Osteoblast (primary cell): ENCODE results near the gene THYN1. TPM values are rescaled to one million over a fixed set of nuclear protein-coding genes. Genes with fewer than 3 reads are reported as not detected.

ENCODE experiments used
- DNase-seq: peaks from one replicate; pipeline ENCODE4 v3.0.0; 2011; ENCODE audit warnings: low spot score, mixed read lengths; ENCODE audit not compliant: insufficient read length; ENCODE audit errors: missing footprints
- H2AFZ ChIP-seq: 2 replicates; pipeline ENCODE4 v1.6.0; 2011; ENCODE audit warnings: mild to moderate bottlenecking, low read length
- H3K27ac ChIP-seq: 2 replicates; pipeline ENCODE4 v1.5.1; 2011; ENCODE audit warnings: mild to moderate bottlenecking, low read depth, low read length, moderate library complexity
- H3K27me3 ChIP-seq: 2 replicates; pipeline ENCODE4 v1.6.0; 2012; ENCODE audit warnings: mild to moderate bottlenecking, control low read depth, inconsistent platforms, low read length, moderate library complexity; ENCODE audit not compliant: insufficient read depth
- H3K36me3 ChIP-seq: 2 replicates; pipeline ENCODE4 v1.5.1; 2011; ENCODE audit warnings: mild to moderate bottlenecking, low read length, control low read depth, moderate library complexity; ENCODE audit not compliant: insufficient read depth
- H3K4me1 ChIP-seq: 2 replicates; pipeline ENCODE4 v1.5.1; 2011; ENCODE audit warnings: mild to moderate bottlenecking, low read length, control low read depth, moderate library complexity; ENCODE audit not compliant: insufficient read depth
- H3K4me2 ChIP-seq: 2 replicates; pipeline ENCODE4 v1.6.0; 2011; ENCODE audit warnings: mild to moderate bottlenecking, low read length; ENCODE audit not compliant: insufficient read depth
- H3K4me3 ChIP-seq: fragments of 200-600 bp; sonication (generic); 3 replicates; pipeline ENCODE4 v1.5.1; 2012; ENCODE audit warnings: mild to moderate bottlenecking, low read length, inconsistent platforms; ENCODE audit not compliant: insufficient read depth
- H3K79me2 ChIP-seq: 2 replicates; pipeline ENCODE4 v1.6.0; 2012; ENCODE audit warnings: mild to moderate bottlenecking, low read length, control low read depth, inconsistent platforms; ENCODE audit not compliant: insufficient read depth
- H3K9me3 ChIP-seq: 2 replicates; pipeline ENCODE4 v1.5.1; 2011; ENCODE audit warnings: low read depth, low read length, control low read depth
- H4K20me1 ChIP-seq: 2 replicates; pipeline ENCODE4 v1.6.0; 2012; ENCODE audit warnings: mild to moderate bottlenecking, low read length, control low read depth; ENCODE audit not compliant: insufficient read depth
- total RNA-seq: library from RNA; depleted of rRNA; stranded (reverse); fragments of >200 nt; gene quantifications from 2 replicates; pipeline ENCODE4 v1.2.3, GENCODE V29; 2012
- TF ChIP-seq, protein P1 (sequence below): IDR thresholded peaks from 2 replicates; pipeline ENCODE4 v1.5.1; 2011; ENCODE audit warnings: mild to moderate bottlenecking, low read depth, low read length, moderate library complexity; ENCODE audit errors: extremely low read depth

The THYN1 gene
- total RNA-seq, 1 donor: 42.0 TPM

GRCh38 chr11:134276396-134277182, 23.4 kb upstream of the THYN1 start:
- no peak overlapping the region for H3K4me3 ChIP-seq
- no peak overlapping the region for H3K27ac ChIP-seq
- no peak overlapping the region for H3K4me2 ChIP-seq
- no peaks in the 10 kb centered on the region for H3K79me2 ChIP-seq
- no peaks in the 10 kb centered on the region for H3K36me3 ChIP-seq
- H3K27me3 ChIP-seq: peaks cover 69% of the 10 kb centered on the region
- H3K9me3 ChIP-seq: peaks cover 2% of the 10 kb centered on the region
- H2AFZ ChIP-seq: no peak overlapping the region
- no peaks in the 10 kb centered on the region for H4K20me1 ChIP-seq
- DNase-seq: no peak
- H3K4me1 ChIP-seq: no peaks in the 10 kb centered on the region
- TF ChIP-seq, protein P1, sequence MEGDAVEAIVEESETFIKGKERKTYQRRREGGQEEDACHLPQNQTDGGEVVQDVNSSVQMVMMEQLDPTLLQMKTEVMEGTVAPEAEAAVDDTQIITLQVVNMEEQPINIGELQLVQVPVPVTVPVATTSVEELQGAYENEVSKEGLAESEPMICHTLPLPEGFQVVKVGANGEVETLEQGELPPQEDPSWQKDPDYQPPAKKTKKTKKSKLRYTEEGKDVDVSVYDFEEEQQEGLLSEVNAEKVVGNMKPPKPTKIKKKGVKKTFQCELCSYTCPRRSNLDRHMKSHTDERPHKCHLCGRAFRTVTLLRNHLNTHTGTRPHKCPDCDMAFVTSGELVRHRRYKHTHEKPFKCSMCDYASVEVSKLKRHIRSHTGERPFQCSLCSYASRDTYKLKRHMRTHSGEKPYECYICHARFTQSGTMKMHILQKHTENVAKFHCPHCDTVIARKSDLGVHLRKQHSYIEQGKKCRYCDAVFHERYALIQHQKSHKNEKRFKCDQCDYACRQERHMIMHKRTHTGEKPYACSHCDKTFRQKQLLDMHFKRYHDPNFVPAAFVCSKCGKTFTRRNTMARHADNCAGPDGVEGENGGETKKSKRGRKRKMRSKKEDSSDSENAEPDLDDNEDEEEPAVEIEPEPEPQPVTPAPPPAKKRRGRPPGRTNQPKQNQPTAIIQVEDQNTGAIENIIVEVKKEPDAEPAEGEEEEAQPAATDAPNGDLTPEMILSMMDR: no peak

GRCh38 chr11:134275534-134276395, 22.6 kb upstream of the THYN1 start, which contains the start of gene GLB1L3:
TSS of gene GLB1L3 (plus strand) at chr11:134276379. CDS start at chr11:134276741, 362 bp downstream.
- Histone ChIP-seq H4K20me1 (no peaks in the 10 kb centered on the region), H3K4me1 (no peaks in the 10 kb centered on the region), H3K4me2 (peak within 1 kb of the TSS; percentile 18), H3K9me3 (peaks cover 2% of the 10 kb centered on the region), H3K27me3 (peaks cover 69% of the 10 kb centered on the region), H3K79me2 (no peaks in the 10 kb centered on the region), H2AFZ (peak within 1 kb of the TSS; percentile 35), H3K36me3 (no peaks in the 10 kb centered on the region), H3K4me3 (peak within 1 kb of the TSS; percentile 37), H3K27ac (no peak within 1 kb of the TSS)
- TF ChIP-seq, protein P1: no peak
- peak; percentile 85 for DNase-seq

DNA sequence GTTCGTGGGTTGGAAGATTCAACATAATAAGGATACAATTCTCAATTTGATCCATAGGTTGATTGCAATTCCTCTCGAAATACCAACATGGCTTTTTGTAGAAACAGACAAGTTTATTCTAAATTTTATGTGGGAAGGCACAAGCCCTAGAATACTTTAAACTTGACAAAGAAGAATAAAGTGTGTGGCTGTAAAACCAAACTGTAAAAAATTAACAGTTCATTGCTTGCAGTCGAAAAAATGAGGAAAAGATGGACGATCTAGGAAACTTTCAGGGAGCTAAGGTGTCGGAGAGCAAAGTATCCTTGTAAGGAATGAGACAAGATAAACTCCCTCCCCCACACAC, 22.0 kb upstream of the THYN1 start:
- no peak overlapping the region for H2AFZ ChIP-seq
- no peak for DNase-seq

More for the DNA sequence above, 22.0 kb upstream of the THYN1 start:
- TF ChIP-seq, protein P1: no peak
- H3K9me3 ChIP-seq: peaks cover 2% of the 10 kb centered on the region
- H3K27ac ChIP-seq: no peak overlapping the region
- no peaks in the 10 kb centered on the region for H3K36me3 ChIP-seq
- H3K27me3 ChIP-seq: peaks cover 69% of the 10 kb centered on the region
- H3K4me1 ChIP-seq: no peaks in the 10 kb centered on the region
- no peaks in the 10 kb centered on the region for H3K79me2 ChIP-seq
- no peaks in the 10 kb centered on the region for H4K20me1 ChIP-seq
- no peak overlapping the region for H3K4me3 ChIP-seq
- no peak overlapping the region for H3K4me2 ChIP-seq
